Activated CD8-positive, alpha-beta memory T cell treated with anti-CD3 and anti-CD28 coated beads, Interleukin-2, amount 50 U/mL, for 24 hours (primary cell): ENCODE data around the gene AIP.

ENCODE experiments used
- DNase-seq: peaks from one replicate; pipeline ENCODE4 v3.0.0-alpha.2; 2020; ENCODE audit errors: extremely low read depth

AIP gene

GRCh38 chr11:67534070-67534679 lies 51.3 kb downstream of the AIP start:
- DNase-seq, result no peak

GRCh38 chr11:67535561-67535960 lies 52.7 kb downstream of the AIP start:
- DNase-seq, result no peak

- DNase-seq, result no peak
These were observed 55.5 kb downstream of the AIP start for GRCh38 chr11:67538306-67538705.

- no peak for DNase-seq
These were observed 56.1 kb downstream of the AIP start for GRCh38 chr11:67538823-67539505.

GRCh38 chr11:67539550-67539949 lies 56.7 kb downstream of the AIP start:
- no peak for DNase-seq
